Hematopoietic multipotent progenitor cell treated with erythropoietin and hydrocortisone succinate and interleukin-3 and kit ligand, for 4 days (in vitro differentiated cells): ENCODE data around the gene P2RX7.
"Not testable (repeated sequence)": the region's sequence is repeated elsewhere in the genome, so short reads cannot be mapped to it uniquely, and the experiment has no call there.

Experiments used
- DNase-seq: peaks from one replicate; pipeline ENCODE4 v3.0.0-alpha.2; 2015

P2RX7 gene

GRCh38 chr12:121212875-121213274, 80.2 kb downstream of the P2RX7 start:
- DNase-seq = no peak

- DNase-seq = peak; percentile 72
Observed at GRCh38 chr12:121214166-121214777, 81.6 kb downstream of the P2RX7 start.

GRCh38 chr12:121214855-121215745, 82.4 kb downstream of the P2RX7 start:
- peak; percentile 62 for DNase-seq

GRCh38 chr12:121216102-121216501, 83.4 kb downstream of the P2RX7 start:
- no peak for DNase-seq

GRCh38 chr12:121217063-121217462, 84.4 kb downstream of the P2RX7 start:
- DNase-seq = no peak

- DNase-seq = no peak
Observed at GRCh38 chr12:121217761-121218160, 85.1 kb downstream of the P2RX7 start.

- no peak for DNase-seq
Observed at GRCh38 chr12:121218588-121219352, 86.1 kb downstream of the P2RX7 start.

- no peak for DNase-seq
Observed at GRCh38 chr12:121219353-121219986, 86.8 kb downstream of the P2RX7 start.

GRCh38 chr12:121222847-121223246, 90.2 kb downstream of the P2RX7 start:
- no peak for DNase-seq

GRCh38 chr12:121223292-121224285, 90.9 kb downstream of the P2RX7 start:
- DNase-seq = peak; percentile 79

GRCh38 chr12:121224591-121224990, 91.9 kb downstream of the P2RX7 start:
- DNase-seq = peak; percentile 65

GRCh38 chr12:121226399-121226798, 93.7 kb downstream of the P2RX7 start:
- no peak for DNase-seq

- not testable (repeated sequence) for DNase-seq
Observed at GRCh38 chr12:121226871-121227270, 94.2 kb downstream of the P2RX7 start.

GRCh38 chr12:121227294-121227693, 94.6 kb downstream of the P2RX7 start:
- no peak for DNase-seq

- no peak for DNase-seq
Observed at GRCh38 chr12:121228919-121229665, 96.4 kb downstream of the P2RX7 start.

GRCh38 chr12:121229826-121230537, 97.3 kb downstream of the P2RX7 start:
- DNase-seq = peak; percentile 92

GRCh38 chr12:121230538-121230907, 97.8 kb downstream of the P2RX7 start:
- DNase-seq = no peak

GRCh38 chr12:121232163-121232562, 99.5 kb downstream of the P2RX7 start:
- no peak for DNase-seq

GRCh38 chr12:121232977-121233627, 100.4 kb downstream of the P2RX7 start:
- DNase-seq = no peak

GRCh38 chr12:121233628-121234020, 100.9 kb downstream of the P2RX7 start:
- DNase-seq = no peak
